NCI-H146 treated with DMSO at 0.1 percent for 48 hours (cell line): ENCODE measurements around the gene LRTM1.

Experiments used
- DNase-seq: peaks from one replicate; lab custom pipeline; 2025; ENCODE audit not compliant: unreplicated experiment; lab: John Stamatoyannopoulos, UW

The LRTM1 gene

GRCh38 chr3:54928046-54928770 is at the start of gene LRTM1:
Gene LRTM1 (minus strand): TSS chr3:54928059. CDS start chr3:54927911, 148 bp downstream.
- no peak for DNase-seq

- DNase-seq = no peak
Observed at GRCh38 chr3:54977439-54977838, 49.6 kb upstream of the LRTM1 start.

GRCh38 chr3:54970895-54971294 is 43.0 kb upstream of the LRTM1 start:
- no peak for DNase-seq

- DNase-seq = peak; percentile 54
Observed at GRCh38 chr3:54969652-54970051, 41.8 kb upstream of the LRTM1 start.

- DNase-seq = peak; percentile 77
Observed at GRCh38 chr3:54968546-54969172, 40.8 kb upstream of the LRTM1 start.

GRCh38 chr3:54967731-54968161 is 39.9 kb upstream of the LRTM1 start:
- no peak for DNase-seq

GRCh38 chr3:54966979-54967378 is 39.1 kb upstream of the LRTM1 start:
- DNase-seq = peak; percentile 4

- DNase-seq = no peak
Observed at GRCh38 chr3:54965746-54966145, 37.9 kb upstream of the LRTM1 start.

GRCh38 chr3:54964081-54964480 is 36.2 kb upstream of the LRTM1 start:
- DNase-seq = no peak

- no peak for DNase-seq
Observed at GRCh38 chr3:54963641-54964040, 35.8 kb upstream of the LRTM1 start.

- DNase-seq = no peak
Observed at GRCh38 chr3:54962200-54962599, 34.3 kb upstream of the LRTM1 start.

- DNase-seq = no peak
Observed at GRCh38 chr3:54960701-54961100, 32.8 kb upstream of the LRTM1 start.

GRCh38 chr3:54960082-54960481 is 32.2 kb upstream of the LRTM1 start:
- no peak for DNase-seq

- no peak for DNase-seq
Observed at GRCh38 chr3:54957711-54958110, 29.9 kb upstream of the LRTM1 start.

- DNase-seq = no peak
Observed at GRCh38 chr3:54955941-54956340, 28.1 kb upstream of the LRTM1 start.

GRCh38 chr3:54955496-54955895 is 27.6 kb upstream of the LRTM1 start:
- DNase-seq = no peak

- no peak for DNase-seq
Observed at GRCh38 chr3:54954521-54954920, 26.7 kb upstream of the LRTM1 start.

GRCh38 chr3:54954022-54954421 is 26.2 kb upstream of the LRTM1 start:
- DNase-seq = no peak

- no peak for DNase-seq
Observed at GRCh38 chr3:54951405-54951804, 23.5 kb upstream of the LRTM1 start.

GRCh38 chr3:54950391-54951003 is 22.6 kb upstream of the LRTM1 start:
- no peak for DNase-seq

- DNase-seq = no peak
Observed at GRCh38 chr3:54949491-54950044, 21.7 kb upstream of the LRTM1 start.
